Peyer's patch (tissue), 4 donors: ENCODE data around the gene FAM210A.

Experiments
- CTCF ChIP-seq, 6 experiments: fragments of 450-650 bp in 4 of 6; fragments of 200-600 bp in 2 of 6; sonication (generic) in 1 of 6; IDR thresholded peaks; one replicate each; pipeline ENCODE4 v1.5.1; 2017 to 2019; ENCODE audit warnings: antibody characterized with exemption in 6 of 6, mild to moderate bottlenecking in 3 of 6, moderate library complexity in 1 of 6
- POLR2A ChIP-seq, 2 donors: fragments of 450-650 bp; IDR thresholded peaks; one replicate each; pipeline ENCODE4 v1.5.1; 2017; ENCODE audit warnings: antibody characterized with exemption in 2 of 2, mild to moderate bottlenecking in 2 of 2, moderate library complexity in 2 of 2

GRCh38 chr18:13735681-13736080, 9.3 kb upstream of the FAM210A start:
- TF ChIP-seq CTCF (IDR thresholded peaks at IDR 0.05) = no peak
- TF ChIP-seq POLR2A (IDR thresholded peaks at IDR 0.05) = no peak
